Right lobe of liver (tissue), 6 donors: ENCODE results near the gene ZNF860. TPM values are rescaled to one million over a fixed set of nuclear protein-coding genes. Genes with fewer than 3 reads are reported as not detected.
A peak's percentile ranks its signal among the peaks of the same experiment; 100 is the strongest.

Experiments
- ATAC-seq, 4 donors: fragments of 200-7000 bp; cut with Tn5 transposase; one replicate each; pipeline ENCODE4 v1.9.1; 2020; ENCODE audit warnings: mild to moderate bottlenecking in 4 of 4, moderate library complexity in 4 of 4
- DNase-seq, 3 donors: peaks; one replicate each; pipeline ENCODE4 v3.0.0-alpha.2; 2020
- H3K27ac ChIP-seq, 3 donors: fragments of 200-600 bp; one replicate each; pipeline ENCODE4 v1.8.0; 2022
- H3K27me3 ChIP-seq, 2 donors: fragments of 200-600 bp; one replicate each; pipeline ENCODE4 v1.8.0; 2022
- H3K36me3 ChIP-seq, 4 donors: fragments of 200-600 bp; sonication (generic) in 1 of 4; one replicate each; pipeline versions ENCODE4 v1.5.1 to v1.8.0; 2017 to 2022; ENCODE audit warnings: control low read depth in 1 of 4
- H3K4me1 ChIP-seq, 4 donors: fragments of 200-600 bp; sonication (generic) in 1 of 4; one replicate each; pipeline versions ENCODE4 v1.5.1 to v1.8.0; 2017 to 2022; ENCODE audit warnings: control low read depth in 1 of 4
- H3K4me3 ChIP-seq, 3 donors: fragments of 200-600 bp; one replicate each; pipeline ENCODE4 v1.8.0; 2022
- H3K9me3 ChIP-seq, 4 donors: fragments of 200-600 bp; sonication (generic) in 1 of 4; one replicate each; pipeline versions ENCODE4 v1.5.1 to v1.8.0; 2017 to 2022; ENCODE audit warnings: control low read depth in 1 of 4
- POLR2A ChIP-seq: fragments of 450-650 bp; IDR thresholded peaks from one replicate; pipeline ENCODE4 v1.6.1; 2017; ENCODE audit warnings: antibody characterized with exemption, mild to moderate bottlenecking
- WGBS: methylation state at CpG from one replicate; pipeline ENCODE4 v1.1.6; 2018; ENCODE audit warnings: low coverage, low lambda C conversion rate; ENCODE audit not compliant: insufficient coverage; ENCODE audit errors: missing lambda C conversion rate; 5-methylcytosine and 5-hydroxymethylcytosine counted together
- intact Hi-C, 2 donors: fragments of 100-400 bp; cut with DNase I; formaldehyde crosslinking; loops; one replicate each; pipeline versions ENCODE4 v1.11.2 to v1.14.1; 2022
- total RNA-seq, 6 experiments: library from RNA; depleted of rRNA in 2 of 6; stranded (reverse); fragments of >200 nt in 2 of 6; fragmentation: NEBNext Ultra II Directional in 3 of 6; extraction: Animal tissue kit (Norgen Biotek cat#: 25700) in 3 of 6; gene quantifications; one replicate each; pipeline versions ENCODE4 v1.1.0 to v1.2.4, GENCODE V29; 2016 to 2023
- TF ChIP-seq, protein P1 (sequence below), 4 donors: fragments of 200-600 bp in 3 of 4; fragments of 450-650 bp in 1 of 4; IDR thresholded peaks; one replicate each; pipeline versions ENCODE4 v1.5.1 to v1.8.0; 2016 to 2022; ENCODE audit warnings: antibody characterized with exemption in 4 of 4, mild to moderate bottlenecking in 2 of 4
- donor health status: DM: no; HTN: yes; CAD: no.
- donor health status: DM: no; HTN: no; CAD: no.
- donor health status: DM: no; HTN: no; CAD: no.
- donor health status: DM: no; HTN: yes; CAD: no.
- donor health status: DM: no; HTN: yes; CAD: no.

Gene ZNF860
- total RNA-seq, 6 experiments from 2014 or later = 0.06 to 0.39 (median 0.13) TPM; not detected in 1

GRCh38 chr3:31958701-31959152 is 22.8 kb upstream of the ZNF860 start:
- WGBS = 51% methylated on average over 3 of the region's 3 CpGs
- no peak for DNase-seq
- H3K9me3 ChIP-seq = no peaks in the 10 kb centered on the region
- peak overlapping the region; percentile 15 to 53 (median 42) for H3K27ac ChIP-seq
- no peak for TF ChIP-seq POLR2A
- TF ChIP-seq, protein P1, sequence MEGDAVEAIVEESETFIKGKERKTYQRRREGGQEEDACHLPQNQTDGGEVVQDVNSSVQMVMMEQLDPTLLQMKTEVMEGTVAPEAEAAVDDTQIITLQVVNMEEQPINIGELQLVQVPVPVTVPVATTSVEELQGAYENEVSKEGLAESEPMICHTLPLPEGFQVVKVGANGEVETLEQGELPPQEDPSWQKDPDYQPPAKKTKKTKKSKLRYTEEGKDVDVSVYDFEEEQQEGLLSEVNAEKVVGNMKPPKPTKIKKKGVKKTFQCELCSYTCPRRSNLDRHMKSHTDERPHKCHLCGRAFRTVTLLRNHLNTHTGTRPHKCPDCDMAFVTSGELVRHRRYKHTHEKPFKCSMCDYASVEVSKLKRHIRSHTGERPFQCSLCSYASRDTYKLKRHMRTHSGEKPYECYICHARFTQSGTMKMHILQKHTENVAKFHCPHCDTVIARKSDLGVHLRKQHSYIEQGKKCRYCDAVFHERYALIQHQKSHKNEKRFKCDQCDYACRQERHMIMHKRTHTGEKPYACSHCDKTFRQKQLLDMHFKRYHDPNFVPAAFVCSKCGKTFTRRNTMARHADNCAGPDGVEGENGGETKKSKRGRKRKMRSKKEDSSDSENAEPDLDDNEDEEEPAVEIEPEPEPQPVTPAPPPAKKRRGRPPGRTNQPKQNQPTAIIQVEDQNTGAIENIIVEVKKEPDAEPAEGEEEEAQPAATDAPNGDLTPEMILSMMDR (IDR thresholded peaks at IDR 0.05) = no peak
- intact Hi-C loops = no loop called here
- no peaks in the 10 kb centered on the region for H3K27me3 ChIP-seq
- H3K36me3 ChIP-seq = no peaks in the 10 kb centered on the region
- peak; percentile 61 to 81 (median 76) for ATAC-seq
- no peaks in the 10 kb centered on the region for H3K4me1 ChIP-seq
- no peak overlapping the region for H3K4me3 ChIP-seq

DNA sequence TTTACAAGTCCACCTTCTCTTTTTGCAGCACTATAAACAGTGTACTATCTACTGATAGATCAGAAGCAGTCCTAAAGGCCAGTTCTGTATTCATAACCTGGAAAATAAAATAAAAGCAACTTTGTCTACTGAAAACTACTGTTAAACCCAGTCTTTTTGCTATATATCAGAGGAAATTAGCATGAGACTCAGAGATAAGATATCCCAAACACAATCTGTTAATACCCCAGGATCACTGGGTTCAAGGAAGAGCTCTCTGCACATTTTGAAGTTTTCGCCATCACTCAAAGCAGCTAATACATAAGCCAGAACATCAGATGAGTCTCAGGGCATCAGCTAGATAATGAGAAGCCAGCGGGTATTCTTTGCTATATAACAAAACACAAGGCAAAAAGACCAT is 22.3 kb upstream of the ZNF860 start:
- intact Hi-C loops = no loop called here
- Histone ChIP-seq H3K27ac (peak overlapping the region; percentile 15 to 53 (median 42)), H3K4me3 (no peak overlapping the region), H3K36me3 (no peaks in the 10 kb centered on the region), H3K27me3 (no peaks in the 10 kb centered on the region), H3K9me3 (no peaks in the 10 kb centered on the region), H3K4me1 (no peaks in the 10 kb centered on the region)
- DNase-seq (no peak), ATAC-seq (no peak)
- TF ChIP-seq POLR2A = no peak
- TF ChIP-seq, protein P1 (IDR thresholded peaks at IDR 0.05) = no peak
- 32% methylated on average over 2 of the region's 2 CpGs for WGBS

DNA sequence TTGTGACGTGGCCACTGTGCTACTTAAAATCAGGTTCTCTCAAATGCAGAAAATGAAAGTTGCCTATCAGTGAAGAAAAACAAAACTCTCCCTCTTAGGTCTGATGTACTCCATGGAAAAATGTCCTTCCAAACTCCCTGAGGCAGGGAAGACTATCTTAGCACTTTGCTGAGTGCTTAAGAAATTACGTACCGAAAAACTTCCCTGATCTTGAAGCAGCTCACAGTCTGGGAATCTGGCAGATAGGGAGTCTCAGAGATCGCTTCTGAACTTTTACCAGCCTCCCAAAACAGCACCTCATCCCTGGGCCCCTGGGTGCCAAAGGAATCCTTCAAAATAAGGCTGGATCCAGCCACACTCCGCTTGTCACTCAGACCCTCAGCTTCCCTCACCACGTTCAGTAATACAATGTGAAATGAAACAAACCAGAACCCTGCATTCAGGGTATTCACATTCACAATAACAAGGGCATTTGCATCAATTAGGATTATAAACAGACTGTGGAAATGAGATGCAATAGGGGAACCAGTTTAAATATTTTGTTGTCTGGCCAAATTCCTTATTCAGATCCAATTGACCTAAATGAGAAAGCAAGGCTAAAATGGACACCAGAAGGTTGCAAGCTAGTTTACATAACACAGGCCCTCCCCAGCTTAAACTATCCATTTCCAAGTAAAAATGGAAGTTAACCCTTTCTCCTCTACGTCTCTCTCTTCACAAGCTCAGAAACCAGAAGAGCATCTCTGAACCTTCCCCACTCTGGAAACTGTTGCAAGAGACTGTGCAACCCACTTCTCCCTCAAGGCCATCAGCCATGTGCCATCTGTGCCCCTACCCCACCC is 21.4 kb upstream of the ZNF860 start:
- DNase-seq = no peak

DNA sequence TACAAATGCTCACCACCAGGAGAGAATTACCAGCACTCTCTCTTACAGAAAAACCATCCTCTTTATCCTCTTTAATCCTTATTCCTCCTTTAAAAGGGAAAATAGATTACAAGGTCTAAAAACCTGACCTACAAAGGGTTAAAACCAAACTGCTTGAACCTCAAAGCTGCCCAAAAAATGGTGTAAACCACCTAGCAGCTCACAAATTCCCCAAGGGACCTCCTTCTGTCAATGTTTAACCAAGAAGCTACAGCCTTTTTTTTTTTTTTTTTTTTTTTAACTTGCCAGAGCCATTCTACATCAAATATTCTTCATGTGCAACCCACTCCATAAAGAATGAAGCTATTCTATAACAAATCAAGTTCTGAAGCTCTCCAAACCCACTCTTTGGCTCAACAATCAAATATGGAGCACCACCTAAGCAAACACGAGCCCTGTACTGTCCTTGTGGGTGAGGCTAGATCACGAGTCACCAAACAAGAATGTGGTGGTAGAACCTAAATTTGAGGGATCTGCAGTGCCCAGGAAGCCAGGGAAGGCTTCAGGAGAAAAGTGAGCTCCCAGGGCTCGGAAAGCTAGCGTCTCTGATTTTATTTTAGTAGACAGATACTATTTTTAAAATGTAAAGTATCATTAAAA is 20.6 kb upstream of the ZNF860 start:
- Histone ChIP-seq H3K27me3 (no peaks in the 10 kb centered on the region), H3K36me3 (no peaks in the 10 kb centered on the region), H3K4me1 (no peaks in the 10 kb centered on the region), H3K4me3 (no peak overlapping the region), H3K9me3 (no peaks in the 10 kb centered on the region), H3K27ac (no peak overlapping the region)
- no peak for ATAC-seq
- TF ChIP-seq POLR2A = no peak
- TF ChIP-seq, protein P1 (IDR thresholded peaks at IDR 0.05) = no peak
- no peak for DNase-seq
- 17% methylated on average over 4 of the region's 4 CpGs for WGBS
- intact Hi-C loops = no loop called here

More for the DNA sequence above, 21.4 kb upstream of the ZNF860 start:
- no peak overlapping the region for H3K4me3 ChIP-seq
- whole genome bisulfite sequencing = 48% methylated on average over 7 of the region's 7 CpGs
- no peak for TF ChIP-seq POLR2A
- TF ChIP-seq, protein P1 (IDR thresholded peaks at IDR 0.05) = no peak
- no peaks in the 10 kb centered on the region for H3K36me3 ChIP-seq
- intact Hi-C loops = no loop called here
- peak in 3 of 4 donors; percentile 12 to 26 (median 14) for ATAC-seq
- no peaks in the 10 kb centered on the region for H3K9me3 ChIP-seq
- H3K4me1 ChIP-seq = no peaks in the 10 kb centered on the region
- H3K27ac ChIP-seq = peak overlapping the region; percentile 11 to 42 (median 13)
- H3K27me3 ChIP-seq = no peaks in the 10 kb centered on the region
